Neutrophil (primary cell): ENCODE results near the gene MS4A18.

ENCODE experiments used
- H3K27ac ChIP-seq: fragments of 200-600 bp; sonication (generic); 2 replicates; pipeline ENCODE4 v1.5.1; 2016; ENCODE audit warnings: mild to moderate bottlenecking, moderate library complexity
- H3K27me3 ChIP-seq: fragments of 200-600 bp; sonication (generic); 2 replicates; pipeline ENCODE4 v1.6.0; 2016; ENCODE audit warnings: mild to moderate bottlenecking
- H3K36me3 ChIP-seq: fragments of 200-600 bp; sonication (generic); 2 replicates; pipeline ENCODE4 v1.5.1; 2017
- H3K4me1 ChIP-seq, 2 experiments: fragments of 200-600 bp in 1 of 2; sonication (generic) in 1 of 2; 1 replicate in 1 of 2; 2 replicates in 1 of 2; pipeline versions ENCODE4 v1.5.1 to v1.6.1; 2013 to 2016; ENCODE audit warnings: low read depth in 1 of 2, low read length in 1 of 2, mild to moderate bottlenecking in 1 of 2, moderate library complexity in 1 of 2; ENCODE audit not compliant: control insufficient read depth in 1 of 2, insufficient read depth in 1 of 2
- H3K4me3 ChIP-seq, 2 experiments: fragments of 200-600 bp in 1 of 2; sonication (generic) in 1 of 2; 1 replicate in 1 of 2; 2 replicates in 1 of 2; pipeline ENCODE4 v1.5.1; 2013 to 2016; ENCODE audit warnings: low read depth in 1 of 2, low read length in 1 of 2, mild to moderate bottlenecking in 1 of 2, moderate library complexity in 1 of 2
- H3K9me3 ChIP-seq: fragments of 200-600 bp; sonication (generic); 2 replicates; pipeline ENCODE4 v1.5.1; 2016
- TF ChIP-seq, protein P1 (sequence below): fragments of 200-600 bp; sonication (generic); IDR thresholded peaks from 2 replicates; pipeline ENCODE4 v1.5.1; 2016; ENCODE audit warnings: antibody characterized with exemption

Gene MS4A18

DNA sequence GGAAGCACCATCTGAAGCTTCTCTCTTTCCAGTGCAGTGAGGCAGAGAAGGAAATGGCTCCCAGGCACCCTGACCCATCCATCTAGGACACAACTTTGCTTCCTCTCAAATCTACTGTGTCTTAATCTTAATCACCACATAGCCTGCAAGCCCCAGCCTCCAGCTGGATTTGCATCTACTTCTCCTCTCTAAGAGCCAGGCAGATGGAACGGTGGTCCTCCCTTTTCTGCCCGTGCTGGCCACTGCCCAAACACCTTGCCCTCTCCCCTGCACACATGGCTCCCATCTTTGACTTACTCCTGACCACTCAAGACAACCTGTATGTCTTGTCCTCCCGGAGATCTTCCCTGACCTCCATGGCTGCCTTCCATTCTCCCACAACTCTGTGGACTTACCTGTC, 68.0 kb downstream of the MS4A18 start:
- Histone ChIP-seq H3K27ac (no peak overlapping the region), H3K4me3 (no peak overlapping the region), H3K36me3 (no peaks in the 10 kb centered on the region), H3K4me1 (no peaks in the 10 kb centered on the region), H3K9me3 (no peaks in the 10 kb centered on the region), H3K27me3 (no peaks in the 10 kb centered on the region)
- TF ChIP-seq, protein P1, sequence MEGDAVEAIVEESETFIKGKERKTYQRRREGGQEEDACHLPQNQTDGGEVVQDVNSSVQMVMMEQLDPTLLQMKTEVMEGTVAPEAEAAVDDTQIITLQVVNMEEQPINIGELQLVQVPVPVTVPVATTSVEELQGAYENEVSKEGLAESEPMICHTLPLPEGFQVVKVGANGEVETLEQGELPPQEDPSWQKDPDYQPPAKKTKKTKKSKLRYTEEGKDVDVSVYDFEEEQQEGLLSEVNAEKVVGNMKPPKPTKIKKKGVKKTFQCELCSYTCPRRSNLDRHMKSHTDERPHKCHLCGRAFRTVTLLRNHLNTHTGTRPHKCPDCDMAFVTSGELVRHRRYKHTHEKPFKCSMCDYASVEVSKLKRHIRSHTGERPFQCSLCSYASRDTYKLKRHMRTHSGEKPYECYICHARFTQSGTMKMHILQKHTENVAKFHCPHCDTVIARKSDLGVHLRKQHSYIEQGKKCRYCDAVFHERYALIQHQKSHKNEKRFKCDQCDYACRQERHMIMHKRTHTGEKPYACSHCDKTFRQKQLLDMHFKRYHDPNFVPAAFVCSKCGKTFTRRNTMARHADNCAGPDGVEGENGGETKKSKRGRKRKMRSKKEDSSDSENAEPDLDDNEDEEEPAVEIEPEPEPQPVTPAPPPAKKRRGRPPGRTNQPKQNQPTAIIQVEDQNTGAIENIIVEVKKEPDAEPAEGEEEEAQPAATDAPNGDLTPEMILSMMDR: no peak
